ENCODE data around the gene SQSTM1. TPM values are rescaled to one million over a fixed set of nuclear protein-coding genes. Genes with fewer than 3 reads are reported as not detected.

The SQSTM1 gene
- total RNA-seq, 1 experiment from 2014 or later = 132 TPM

- DNase-seq (ENCODE audit: low read depth) = no peak
Measured at GRCh38 chr5:179794575-179794974, 26.1 kb upstream of the SQSTM1 start.

- no peak for DNase-seq (ENCODE audit: low read depth)
Measured at GRCh38 chr5:179795049-179795862, 25.4 kb upstream of the SQSTM1 start.

DNA sequence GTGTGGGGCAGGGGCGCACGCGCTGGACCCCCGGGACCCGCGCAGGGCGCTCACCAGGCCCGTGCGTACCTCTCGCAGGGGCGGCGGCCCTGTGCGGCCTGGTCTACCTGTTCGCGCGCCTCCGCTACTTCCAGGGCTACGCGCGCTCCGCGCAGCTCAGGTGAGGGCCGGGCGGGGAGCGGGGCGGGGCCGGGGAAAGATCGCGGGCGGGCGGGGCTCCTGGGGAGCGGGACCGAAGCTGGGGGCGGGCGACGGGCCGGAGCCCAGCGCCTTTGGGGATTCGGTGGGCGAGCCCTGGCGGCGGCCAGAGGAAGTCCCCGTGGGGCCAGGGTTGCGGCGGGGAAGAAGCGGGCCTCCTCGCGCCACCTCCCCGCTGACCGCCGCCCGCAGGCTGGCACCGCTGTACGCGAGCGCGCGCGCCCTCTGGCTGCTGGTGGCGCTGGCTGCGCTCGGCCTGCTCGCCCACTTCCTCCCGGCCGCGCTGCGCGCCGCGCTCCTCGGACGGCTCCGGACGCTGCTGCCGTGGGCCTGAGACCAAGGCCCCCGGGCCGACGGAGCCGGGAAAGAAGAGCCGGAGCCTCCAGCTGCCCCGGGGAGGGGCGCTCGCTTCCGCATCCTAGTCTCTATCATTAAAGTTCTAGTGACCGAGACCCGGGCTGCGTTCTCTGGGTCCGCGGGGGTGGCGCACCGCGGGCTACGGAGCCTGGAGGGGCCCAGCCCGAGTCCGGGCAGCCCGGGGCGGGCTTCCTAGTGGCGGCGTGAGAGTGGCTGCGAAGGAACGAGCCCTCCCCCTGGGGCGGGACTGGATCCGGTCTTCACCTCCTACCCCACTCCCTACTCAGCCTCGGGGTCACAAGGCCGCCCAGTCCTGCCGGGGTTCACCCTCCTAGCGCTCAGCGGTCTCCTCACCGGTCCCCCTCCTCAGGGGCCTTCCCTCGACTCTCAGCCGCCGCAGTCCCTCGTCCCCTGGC, 24.6 kb upstream of the SQSTM1 start:
- DNase-seq (ENCODE audit: low read depth) = peak; percentile 77

DNA sequence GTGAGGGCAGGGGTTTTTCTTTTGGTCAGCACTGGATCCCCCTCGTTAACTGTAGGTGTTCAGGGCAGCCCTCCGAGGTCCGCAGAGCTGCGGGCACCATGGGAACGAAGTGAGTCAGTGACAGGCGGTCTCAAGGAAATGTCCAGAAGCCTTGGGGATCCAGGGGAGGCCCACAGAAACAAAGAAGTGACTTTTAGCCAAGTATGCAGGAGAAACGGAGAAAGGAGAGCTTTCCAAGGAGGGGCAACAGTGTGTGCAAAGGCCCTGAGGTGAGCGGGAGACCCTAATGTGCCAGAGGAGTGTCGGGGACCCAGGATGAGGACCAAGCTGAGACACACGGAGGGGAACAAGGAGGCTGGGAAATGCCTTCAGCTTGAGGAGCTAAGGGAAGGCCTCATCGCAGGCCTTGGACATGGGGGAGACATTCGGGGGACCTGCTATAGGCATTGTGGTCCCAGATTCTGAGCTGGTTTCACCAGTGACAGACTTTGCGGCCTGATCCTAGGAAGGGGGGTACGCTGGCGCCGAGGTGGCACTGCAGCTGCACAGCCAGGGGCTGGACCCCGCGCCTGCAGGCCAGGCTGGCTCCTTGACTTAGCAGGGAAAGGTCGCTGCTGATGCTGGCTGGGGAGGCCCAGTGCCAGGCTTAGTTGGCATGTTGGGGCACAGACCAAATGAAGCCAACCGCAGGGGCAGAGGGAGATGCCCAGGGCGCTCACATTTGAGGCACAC, 23.7 kb upstream of the SQSTM1 start:
- DNase-seq (ENCODE audit: low read depth) = no peak

- DNase-seq (ENCODE audit: low read depth) = no peak
Measured at GRCh38 chr5:179797741-179798140, 23.0 kb upstream of the SQSTM1 start.

- no peak for DNase-seq (ENCODE audit: low read depth)
Measured at GRCh38 chr5:179798144-179798770, 22.4 kb upstream of the SQSTM1 start.

- DNase-seq (ENCODE audit: low read depth) = no peak
Measured at GRCh38 chr5:179798771-179799643, 21.7 kb upstream of the SQSTM1 start.

- DNase-seq (ENCODE audit: low read depth) = no peak
Measured at GRCh38 chr5:179799644-179799973, 21.1 kb upstream of the SQSTM1 start.

- DNase-seq (ENCODE audit: low read depth) = no peak
Measured at GRCh38 chr5:179800071-179800695, 20.5 kb upstream of the SQSTM1 start.

DNA sequence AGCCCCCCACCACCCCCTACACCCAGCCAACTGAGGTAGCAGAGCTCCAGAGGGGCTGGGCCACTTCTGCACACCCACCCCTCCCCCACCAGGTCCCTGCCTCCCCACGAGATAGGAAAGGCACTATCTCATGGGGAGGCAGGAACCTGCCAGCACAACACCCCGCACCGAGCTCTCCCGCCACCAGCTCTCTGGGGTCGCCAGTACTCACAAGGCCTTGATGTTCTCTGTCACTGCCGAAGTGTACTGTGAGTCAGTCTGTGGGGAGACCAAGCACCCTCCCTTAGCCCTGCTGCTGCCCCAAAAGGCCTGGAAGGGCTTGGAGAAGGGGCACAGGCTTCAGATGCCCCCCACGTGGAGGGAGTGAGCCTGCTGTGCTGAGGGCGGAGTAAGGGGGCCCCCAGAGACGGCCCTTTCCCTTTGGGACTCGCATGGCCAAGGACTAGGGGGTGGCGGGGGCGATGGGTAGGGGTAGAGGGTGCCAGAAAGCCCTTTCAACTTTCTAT, 20.0 kb upstream of the SQSTM1 start:
- no peak for DNase-seq (ENCODE audit: low read depth)

DNA sequence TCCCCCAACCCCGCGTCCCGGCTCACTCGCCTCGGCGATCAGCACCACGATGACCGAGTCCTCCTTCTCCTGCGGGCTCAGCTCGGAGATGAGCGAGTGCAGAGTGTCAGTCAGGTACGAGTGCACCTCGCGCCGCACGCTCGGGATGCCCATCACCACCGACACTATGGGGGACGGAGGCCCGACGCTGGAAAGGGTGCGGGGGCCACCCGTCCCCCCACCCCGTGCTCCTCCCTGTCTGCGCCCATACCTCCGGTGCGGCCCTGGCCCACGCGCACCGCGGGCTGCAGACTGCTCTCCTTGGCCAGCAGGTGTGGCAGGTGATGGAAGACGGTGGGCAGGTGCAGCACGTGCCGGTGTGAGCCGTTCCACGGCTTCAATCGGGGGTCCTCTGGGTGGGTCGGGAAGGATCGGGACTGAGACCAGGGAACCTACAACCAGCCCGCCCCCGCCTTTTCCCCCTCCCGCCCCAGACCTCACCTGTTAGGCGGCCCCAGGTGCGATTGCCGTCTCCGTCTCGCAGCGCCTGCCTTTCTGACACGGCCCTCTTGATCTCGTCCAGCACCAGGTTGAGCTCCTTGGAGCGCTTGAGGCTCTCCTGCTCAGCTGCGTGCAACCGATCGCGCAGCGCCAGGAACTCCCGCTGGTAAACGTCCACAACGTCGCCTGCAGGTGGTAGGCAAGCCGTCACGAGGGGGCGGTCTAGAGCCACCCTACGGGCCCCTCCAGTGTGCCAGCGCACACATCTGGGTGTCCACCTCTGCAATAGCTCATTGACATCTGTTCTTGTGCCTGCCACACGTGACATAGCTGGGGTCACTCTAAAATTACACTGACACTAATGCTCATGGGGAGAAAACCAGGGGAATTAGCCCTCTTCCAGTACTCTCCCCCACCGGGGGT, 19.1 kb upstream of the SQSTM1 start:
- DNase-seq (ENCODE audit: low read depth) = no peak

DNA sequence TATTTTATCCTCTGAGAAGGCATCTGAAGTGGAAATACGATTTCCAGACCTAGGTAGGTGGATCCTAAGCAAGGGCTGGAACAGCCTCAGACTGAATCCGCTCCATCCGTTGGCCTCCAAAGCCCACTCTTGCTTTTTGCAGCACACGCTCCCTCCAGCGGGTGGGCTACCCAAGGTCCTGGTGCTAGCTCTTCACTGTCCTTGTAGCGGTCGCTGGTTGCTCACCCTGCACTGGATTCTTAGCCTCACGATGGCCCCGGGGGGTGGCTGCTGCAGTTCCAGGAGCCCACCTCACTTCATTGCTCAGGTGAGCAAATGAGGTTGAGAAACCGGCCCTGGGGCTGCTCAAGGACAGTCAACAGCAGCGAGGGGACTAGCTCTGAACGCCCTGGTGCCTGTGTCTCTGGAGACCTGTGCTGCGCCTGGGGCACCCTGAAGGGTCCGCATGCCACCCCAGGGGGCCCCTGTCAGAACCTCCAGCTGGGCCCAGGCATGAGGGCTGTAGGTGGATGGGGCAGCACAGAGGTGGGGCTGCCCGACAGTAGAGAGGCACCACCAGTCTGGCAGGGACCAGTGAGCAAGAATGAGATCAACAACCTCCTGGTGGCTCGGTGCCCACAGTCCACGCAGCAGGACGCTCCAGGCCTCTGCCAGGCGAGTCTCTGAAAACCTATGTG, 18.4 kb upstream of the SQSTM1 start:
- DNase-seq (ENCODE audit: low read depth) = no peak

DNA sequence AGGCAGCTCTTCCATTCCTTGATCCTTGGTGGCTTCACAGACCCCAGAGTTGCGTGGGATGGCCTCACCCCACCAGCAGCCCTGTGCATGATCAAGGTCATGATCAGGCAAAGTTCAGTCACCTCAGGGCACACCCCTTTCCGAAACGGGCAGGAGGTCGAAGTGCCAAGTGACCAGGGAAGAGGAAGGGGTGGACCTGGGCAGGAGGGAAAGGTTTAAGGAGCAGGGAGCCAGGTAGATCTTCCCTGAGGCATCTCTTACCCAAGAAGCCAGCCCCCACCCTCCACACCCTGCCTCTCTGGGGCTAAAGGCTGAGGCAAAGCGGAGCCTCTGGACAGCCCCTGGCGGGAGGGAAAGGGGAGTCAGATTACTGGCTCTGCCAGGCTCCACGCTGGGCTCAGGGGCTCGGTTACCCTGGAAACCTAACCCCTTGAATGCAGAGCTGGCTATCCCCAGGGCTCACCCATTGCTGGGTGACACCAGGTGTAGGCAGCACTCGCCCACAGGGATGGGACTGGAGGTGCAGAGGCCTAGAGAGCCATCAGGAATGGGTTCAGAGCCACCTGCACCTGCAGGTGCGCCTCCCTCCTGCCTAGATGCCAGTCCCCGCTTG, 17.6 kb upstream of the SQSTM1 start:
- no peak for DNase-seq (ENCODE audit: low read depth)

GRCh38 chr5:179803651-179804554, 16.8 kb upstream of the SQSTM1 start:
- no peak for DNase-seq (ENCODE audit: low read depth)

GRCh38 chr5:179804555-179804947, 16.2 kb upstream of the SQSTM1 start:
- no peak for DNase-seq (ENCODE audit: low read depth)

- no peak for DNase-seq (ENCODE audit: low read depth)
Measured at GRCh38 chr5:179805070-179805528, 15.6 kb upstream of the SQSTM1 start.
